HG03139 (cell line): ENCODE results near the gene SEL1L2.

Source experiments
- ATAC-seq: cut with Tn5 transposase; IDR thresholded peaks from one replicate; pipeline ENCODE4 v1.9.1; 2021; ENCODE audit not compliant: unreplicated experiment

Gene SEL1L2

GRCh38 chr20:13870170-13870748 lies 120.2 kb downstream of the SEL1L2 start:
- no peak for ATAC-seq

- no peak for ATAC-seq
Observed at GRCh38 chr20:13868331-13868730, 122.1 kb downstream of the SEL1L2 start.

GRCh38 chr20:13865791-13866351 lies 124.5 kb downstream of the SEL1L2 start:
- ATAC-seq, result no peak

GRCh38 chr20:13865156-13865555 lies 125.3 kb downstream of the SEL1L2 start:
- ATAC-seq, result no peak

DNA sequence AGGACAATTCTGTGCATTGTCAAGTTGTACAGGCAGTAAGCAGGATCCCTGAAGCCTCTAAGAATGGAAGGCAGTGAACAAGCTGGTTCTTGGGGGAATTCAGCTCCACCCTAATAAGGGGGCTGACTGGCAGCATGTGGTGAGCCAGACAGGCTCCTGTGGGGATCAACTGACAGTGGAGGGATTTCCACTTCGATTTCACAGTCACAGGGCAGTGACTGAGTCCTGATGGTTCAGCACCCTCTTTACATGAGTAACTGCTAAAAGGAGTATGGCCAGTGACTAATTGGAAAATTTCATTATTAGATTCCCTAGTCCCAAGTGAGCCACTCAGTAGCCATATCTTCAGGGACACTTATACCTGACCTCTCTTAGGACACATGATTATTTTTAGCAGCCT lies 127.2 kb downstream of the SEL1L2 start:
- no peak for ATAC-seq

DNA sequence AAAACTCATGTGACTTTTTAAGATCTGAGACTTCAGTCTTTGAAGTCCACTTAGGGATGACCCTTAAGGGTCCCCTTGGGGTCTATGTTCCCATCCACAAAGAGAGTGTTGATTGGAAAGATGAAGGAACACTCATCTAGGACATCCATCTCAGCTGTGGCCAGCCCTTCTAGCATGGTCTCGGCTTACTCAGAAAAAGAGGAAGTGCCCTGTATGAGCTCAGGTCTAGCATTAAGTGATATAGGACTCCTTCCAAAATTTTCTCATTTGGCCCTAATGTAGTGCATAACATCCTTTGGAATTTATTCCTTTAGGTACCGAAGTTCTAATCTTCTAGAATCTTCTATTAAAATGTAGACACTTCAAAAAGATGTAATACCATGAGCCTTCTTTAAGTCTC lies 128.2 kb downstream of the SEL1L2 start:
- no peak for ATAC-seq

DNA sequence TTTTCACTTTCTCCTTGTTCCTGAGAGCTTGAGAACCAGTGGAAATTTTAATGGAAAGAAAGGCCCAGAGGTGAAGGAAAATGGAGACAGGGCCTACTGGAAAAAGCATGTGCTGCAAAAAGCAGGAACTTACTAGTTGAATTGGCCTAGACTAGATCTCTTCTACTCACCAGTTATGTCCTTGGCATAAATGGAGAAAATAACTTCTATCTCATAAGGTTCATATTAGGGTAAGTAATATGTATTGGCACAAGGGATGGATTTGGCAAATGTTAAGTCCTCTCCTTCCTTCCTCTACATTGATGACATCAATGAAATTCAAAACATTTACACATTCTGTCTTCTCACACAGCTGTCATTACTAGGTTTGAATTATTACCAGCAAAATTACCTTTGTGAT lies 131.5 kb downstream of the SEL1L2 start:
- ATAC-seq, result no peak

DNA sequence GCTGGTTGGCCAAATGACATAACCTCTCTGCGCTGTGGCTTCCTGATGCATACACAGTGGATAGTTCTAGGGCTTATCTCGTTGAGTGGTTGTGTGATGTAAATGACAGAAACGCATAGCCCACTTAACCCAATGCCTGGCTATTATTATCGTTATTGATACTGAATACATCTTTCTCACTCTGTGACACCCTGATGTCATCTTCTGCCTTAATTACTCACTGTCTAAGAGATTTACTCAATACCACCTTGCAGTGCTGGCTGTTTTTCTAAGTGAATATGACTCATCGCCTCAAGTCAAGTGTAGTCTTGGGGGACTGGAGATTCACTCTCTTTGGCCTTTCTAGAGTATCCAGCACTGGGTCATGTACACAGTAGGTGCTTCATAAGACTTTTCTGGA lies 132.0 kb downstream of the SEL1L2 start:
- no peak for ATAC-seq

- no peak for ATAC-seq
Observed at GRCh38 chr20:13857961-13858360, 132.5 kb downstream of the SEL1L2 start.

DNA sequence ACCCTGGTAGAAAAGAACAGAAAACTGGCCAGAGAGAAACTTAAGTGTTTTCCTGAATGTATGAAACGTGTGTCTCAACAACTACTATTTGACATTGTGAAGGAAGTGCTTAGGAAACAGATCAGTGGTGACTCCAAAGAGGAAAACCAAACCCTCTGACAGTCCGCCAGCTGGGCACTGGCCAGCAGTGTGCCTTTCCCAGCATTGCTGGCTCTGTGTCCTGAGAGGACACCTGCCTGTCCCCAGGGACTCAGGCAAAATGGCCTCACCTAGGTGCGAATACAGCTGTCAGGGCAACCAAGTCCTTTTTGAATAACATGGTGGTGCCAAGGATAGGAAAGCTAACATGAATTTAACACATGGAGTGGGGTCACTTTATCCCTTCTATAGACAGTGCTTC lies 133.1 kb downstream of the SEL1L2 start:
- ATAC-seq, result no peak

GRCh38 chr20:13856354-13856753 lies 134.1 kb downstream of the SEL1L2 start:
- no peak for ATAC-seq

GRCh38 chr20:13855613-13856012 lies 134.8 kb downstream of the SEL1L2 start:
- no peak for ATAC-seq

DNA sequence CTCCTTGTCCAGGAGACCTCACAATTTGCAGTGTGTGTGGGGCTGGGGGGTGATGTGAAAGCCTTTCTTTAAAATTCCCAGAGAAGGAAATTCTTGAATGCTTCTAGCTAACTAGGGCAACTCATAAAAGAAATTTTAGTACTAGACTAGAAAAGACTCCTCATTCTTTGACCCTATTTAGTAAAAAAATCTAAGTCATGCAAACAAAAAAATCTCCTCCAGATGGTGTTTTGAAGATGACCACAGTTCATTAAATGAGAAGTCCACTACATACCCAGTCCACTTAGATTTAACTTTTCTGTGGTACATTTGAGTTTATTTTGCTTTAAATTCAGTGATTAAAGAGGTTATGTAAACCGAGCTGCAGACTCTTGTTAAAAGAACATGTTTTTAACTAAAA lies 138.1 kb downstream of the SEL1L2 start:
- no peak for ATAC-seq

GRCh38 chr20:13851279-13851678 lies 139.1 kb downstream of the SEL1L2 start:
- no peak for ATAC-seq

DNA sequence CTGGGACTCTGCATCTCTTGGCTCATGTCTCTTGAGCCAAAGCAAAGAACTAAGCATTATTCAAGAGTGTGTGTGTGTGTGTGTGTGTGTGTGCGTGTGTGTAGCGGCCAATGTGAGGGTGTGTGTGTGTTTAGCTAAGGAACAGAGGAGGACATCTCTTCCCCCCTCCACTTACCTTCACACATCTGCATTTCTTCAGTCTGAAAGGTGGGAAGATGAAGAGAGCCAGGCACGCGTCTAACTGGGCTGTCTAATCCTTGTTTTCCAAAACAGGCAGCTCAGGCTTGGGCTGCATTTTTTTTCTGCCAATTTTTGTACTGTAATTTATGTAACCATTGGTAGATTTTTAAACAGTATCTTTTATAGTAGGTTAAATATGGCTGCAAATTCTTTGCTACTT lies 146.1 kb downstream of the SEL1L2 start:
- ATAC-seq, result no peak

DNA sequence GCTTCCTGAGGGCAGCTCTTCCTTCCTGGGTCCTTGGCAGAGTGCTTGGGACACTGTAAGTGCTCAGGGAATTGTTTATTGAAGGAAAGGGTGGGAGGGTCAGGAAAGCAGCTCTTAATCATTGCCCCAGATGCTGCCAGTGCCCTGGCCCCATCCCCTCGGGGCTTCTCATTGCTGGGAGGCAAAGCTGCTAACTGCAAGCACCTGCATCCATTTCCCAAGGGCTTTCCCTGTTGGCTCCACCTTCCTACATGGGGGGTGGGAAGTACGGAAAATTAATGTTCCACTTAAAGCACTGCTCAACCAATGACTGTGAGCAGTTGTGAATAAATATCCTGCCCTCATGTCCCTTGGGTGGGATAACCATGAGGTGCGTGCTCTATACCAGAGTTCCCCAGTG lies 149.2 kb downstream of the SEL1L2 start:
- ATAC-seq, result no peak

DNA sequence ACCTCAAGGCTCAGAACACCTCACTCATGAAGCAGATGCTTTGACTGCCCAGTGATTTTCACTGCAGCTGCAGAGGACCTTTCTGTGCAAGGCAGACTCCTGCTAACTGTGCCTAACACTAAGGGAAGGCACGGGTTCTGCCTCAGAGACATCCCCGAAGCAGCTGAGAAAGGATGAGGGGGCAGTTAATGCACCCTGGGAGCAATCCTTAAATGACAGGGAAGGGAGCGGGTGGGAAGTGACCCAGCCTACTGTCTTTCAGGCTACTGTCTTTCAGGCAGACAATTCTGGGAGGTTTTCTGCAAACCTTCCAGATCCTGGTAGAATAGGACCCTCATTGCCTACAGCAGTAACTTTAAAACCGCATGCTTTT lies 150.3 kb downstream of the SEL1L2 start:
- ATAC-seq, result no peak

GRCh38 chr20:13839421-13840092 lies 150.9 kb downstream of the SEL1L2 start:
- ATAC-seq, result no peak

GRCh38 chr20:13838664-13839063 lies 151.8 kb downstream of the SEL1L2 start:
- ATAC-seq, result no peak

- ATAC-seq, result no peak
Observed at GRCh38 chr20:13831476-13831875, 158.9 kb downstream of the SEL1L2 start.

DNA sequence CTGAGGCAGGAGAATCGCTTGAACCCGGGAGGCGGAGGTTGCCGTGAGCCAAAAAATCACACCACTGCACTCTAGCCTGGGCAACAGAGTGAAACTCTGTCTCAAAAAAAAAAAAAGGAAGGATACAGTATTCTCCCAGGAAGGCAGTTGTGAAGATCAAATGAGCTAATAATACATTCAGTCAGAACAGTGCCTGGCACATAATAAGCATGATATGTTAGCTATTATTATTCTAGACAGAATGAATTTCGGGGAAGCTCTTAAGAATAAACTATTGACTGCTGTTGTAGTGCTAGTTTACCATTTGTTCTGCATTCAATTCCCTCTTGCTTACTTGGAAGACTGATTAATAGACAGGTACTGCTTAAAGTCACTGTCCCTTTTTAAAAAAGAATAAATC lies 164.9 kb downstream of the SEL1L2 start:
- no peak for ATAC-seq

GRCh38 chr20:13824459-13824858 lies 166.0 kb downstream of the SEL1L2 start:
- ATAC-seq, result no peak

DNA sequence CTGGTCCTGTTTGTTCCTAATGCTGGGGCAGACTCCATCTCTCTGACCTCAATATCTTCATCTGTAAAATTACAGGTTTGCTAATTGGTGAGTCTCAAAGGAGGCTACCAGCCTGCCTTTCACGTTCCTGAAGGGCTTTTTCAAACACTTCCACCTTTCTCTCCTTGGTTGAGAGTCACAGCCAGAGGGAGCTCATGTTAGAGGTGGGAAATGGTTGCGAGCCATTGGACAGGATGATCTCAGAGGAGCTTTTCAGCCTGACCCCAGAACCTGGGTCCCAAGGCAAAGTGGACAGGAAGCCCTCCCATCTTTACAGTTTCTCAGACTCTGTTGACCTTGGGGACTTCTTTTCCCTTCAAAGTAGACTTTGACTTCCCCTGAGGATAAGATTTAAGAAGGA lies 168.0 kb downstream of the SEL1L2 start:
- ATAC-seq, result no peak
